ENCODE measurements around the gene IPO4.
"Not testable (repeated sequence)": the region's sequence is repeated elsewhere in the genome, so short reads cannot be mapped to it uniquely, and the experiment has no call there.

Gene IPO4

DNA sequence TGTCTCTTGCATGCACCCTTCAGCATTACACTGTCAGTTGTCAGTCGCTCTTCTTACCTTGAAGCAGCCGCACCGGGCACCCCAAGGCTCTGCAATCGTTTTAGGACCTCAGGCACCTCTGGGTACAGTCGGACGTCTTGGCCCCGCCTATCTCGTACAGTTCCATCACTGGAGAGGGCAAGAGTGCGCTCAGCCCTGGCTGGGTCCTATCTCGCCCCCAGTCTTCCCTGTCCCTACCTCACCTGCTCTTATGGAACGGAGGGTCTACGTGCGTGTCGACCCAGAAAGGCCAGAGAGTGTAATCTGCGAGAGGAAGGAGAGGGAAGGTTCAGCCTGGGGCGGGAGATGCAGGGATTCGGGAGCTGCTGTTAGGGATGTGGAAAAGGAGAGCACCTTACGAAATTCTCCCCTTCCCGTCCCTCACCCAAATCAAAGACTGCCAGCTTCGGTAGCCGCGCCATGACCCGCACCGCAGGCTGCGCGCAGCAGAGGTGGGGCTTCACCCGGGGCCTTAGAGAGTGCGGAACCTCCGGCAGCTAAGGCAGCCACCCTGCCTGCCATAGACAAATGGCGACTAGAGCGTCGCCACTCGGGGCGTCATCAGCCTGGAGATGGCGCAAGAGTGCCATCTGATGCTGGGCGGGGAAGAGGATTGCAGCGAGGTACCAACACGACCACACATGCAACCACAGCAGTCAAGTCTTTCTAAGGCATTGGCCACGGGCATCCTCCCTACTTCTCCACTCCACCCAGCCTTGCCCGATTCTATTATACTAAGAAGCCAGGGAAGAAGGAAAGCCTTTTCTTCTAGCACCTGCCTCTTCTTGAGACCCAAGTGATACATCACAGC lies 27.1 kb upstream of the IPO4 start, which contains the start of gene MDP1:
Gene MDP1 (minus strand): TSS at position 572 of the 850 bp plus-strand sequence. CDS start 111 bp downstream, at position 461.
- peak; percentile 87 for DNase-seq (ENCODE audit: low spot score)

DNA sequence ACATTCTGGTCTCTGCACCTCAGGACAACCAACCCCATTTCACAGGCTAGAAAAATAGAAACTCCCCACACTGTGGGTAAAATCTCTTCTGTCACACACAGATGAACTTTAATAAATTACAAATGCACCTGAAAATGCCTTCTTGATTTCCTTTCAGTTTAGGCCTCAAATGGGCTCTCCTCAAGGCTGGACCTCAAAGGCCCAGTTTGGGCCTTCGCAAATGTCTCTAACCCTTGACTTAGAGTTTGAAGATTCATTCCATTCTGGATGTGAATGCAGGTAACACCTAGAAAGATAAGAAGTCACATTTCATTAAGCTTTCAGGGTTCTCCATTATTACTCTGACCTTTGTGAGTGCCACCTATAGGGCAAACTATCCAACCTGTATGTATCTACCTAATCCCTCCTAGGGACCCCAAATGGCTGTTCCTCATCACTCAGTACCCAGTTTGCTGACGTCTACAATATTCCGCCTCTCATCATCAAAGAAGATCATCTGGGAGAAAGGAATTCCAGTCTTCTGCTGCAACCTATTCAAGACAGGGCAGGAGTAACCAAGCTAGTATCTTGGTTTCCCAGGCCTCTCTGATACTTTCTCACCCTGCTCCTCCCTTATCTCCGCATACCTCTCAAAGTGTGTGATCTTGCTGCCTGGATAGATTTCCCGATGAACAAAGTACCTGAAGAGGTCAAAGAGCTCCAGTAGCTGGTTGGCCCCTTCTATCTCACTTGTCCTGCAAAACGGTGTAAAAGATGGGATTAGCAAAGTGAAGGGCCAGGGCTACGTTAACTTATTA lies 25.4 kb upstream of the IPO4 start:
- DNase-seq (ENCODE audit: low spot score) = no peak

DNA sequence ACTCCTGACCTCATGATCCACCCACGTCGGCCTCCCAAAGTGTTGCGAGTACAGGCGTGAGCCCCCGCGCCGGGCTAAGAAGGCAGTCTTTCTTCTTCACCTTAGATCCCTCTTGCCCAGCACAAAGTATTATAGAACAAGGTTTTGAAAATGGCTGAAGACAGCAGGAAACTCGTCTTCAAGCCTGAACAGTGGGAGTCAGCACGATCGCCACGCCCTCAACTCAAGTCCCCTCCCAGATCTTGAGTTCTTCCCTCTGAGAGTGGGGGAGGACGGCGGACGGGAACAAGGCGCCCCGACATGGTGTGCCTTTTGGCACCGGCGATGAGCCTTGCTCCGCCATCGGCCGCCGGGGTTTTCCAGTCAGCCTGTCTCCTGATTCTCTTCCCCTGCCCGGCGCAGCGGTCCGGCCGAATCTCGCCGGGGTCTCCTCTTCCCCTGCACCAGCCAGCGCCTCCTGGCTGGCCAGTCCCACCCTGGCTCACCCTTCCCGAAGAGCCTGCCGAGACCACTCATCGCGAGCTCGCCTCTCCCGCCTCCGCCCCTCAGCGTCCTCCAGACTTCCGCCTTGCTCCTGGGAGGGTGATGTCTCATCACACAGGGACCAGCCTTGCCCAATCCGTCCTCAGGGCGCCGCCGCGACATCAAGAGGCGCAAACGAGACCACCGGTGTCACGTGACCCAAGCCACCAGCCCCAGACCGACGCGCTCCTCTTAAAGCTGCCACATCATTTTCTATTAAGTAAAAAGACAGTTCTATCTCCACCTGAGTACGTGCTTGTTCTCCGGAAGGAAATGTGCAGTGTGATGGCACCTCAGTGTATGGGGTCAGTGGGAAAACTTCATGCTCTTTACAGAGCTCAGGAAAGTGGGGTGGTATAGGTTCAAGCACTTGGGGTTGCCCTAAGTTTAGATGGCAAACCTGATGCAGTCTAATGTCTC lies 24.6 kb upstream of the IPO4 start, which contains the start of gene CHMP4A:
Gene CHMP4A (minus strand): TSS at position 565 of the 942 bp plus-strand sequence. CDS start 49 bp downstream, at position 516.
- peak; percentile 99 for DNase-seq (ENCODE audit: low spot score)

DNA sequence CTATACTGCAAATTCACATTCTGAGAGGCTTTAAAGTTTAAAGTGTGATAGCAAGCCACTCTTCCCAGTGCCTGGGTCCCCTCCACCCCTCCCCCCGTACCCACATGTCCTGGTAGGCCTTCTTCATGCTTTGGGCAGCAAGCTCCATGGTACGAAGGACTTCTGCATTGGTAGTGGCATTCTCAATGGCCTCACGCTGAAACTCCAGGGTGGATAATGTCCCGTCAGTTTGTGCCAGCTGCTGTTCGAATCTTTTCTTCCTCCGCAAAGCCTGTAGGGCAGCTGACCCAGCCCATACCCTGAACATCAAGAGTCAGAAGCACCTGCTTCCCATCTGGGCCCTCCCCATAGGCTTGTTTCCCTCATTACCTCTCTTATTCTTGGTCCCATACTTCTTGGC lies 22.7 kb upstream of the IPO4 start:
- DNase-seq (ENCODE audit: low spot score) = no peak

DNA sequence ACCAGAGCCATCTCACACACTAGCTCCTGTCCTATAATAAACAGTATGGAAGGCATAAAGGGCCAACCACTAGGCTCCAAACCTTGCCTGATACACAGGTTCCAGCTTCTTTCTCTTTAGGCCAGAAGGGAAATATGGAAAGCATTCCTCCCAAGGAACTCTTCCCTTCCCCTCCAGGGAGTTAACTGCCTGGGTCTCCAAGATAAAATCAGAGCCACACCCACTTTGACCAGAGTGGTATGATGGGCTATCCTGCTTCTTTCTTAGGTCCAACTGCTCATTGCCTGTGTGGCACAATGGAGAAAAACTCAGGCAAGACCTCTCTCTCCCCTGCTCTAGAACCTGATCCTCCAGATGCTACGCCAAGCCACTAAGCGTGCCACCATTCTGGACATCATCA lies 19.0 kb upstream of the IPO4 start:
- DNase-seq (ENCODE audit: low spot score) = no peak

DNA sequence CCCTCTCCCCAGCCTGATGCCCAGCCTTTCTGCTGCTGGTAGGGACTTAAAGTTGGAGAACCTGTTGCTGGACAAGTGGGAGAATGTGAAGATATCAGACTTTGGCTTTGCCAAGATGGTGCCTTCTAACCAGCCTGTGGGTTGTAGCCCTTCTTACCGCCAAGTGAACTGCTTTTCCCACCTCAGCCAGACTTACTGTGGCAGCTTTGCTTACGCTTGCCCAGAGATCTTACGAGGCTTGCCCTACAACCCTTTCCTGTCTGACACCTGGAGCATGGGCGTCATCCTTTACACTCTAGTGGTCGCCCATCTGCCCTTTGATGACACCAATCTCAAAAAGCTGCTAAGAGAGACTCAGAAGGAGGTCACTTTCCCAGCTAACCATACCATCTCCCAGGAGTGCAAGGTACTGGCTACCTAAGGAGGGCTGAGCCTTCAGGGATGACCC lies 18.5 kb upstream of the IPO4 start:
- DNase-seq (ENCODE audit: low spot score) = no peak

DNA sequence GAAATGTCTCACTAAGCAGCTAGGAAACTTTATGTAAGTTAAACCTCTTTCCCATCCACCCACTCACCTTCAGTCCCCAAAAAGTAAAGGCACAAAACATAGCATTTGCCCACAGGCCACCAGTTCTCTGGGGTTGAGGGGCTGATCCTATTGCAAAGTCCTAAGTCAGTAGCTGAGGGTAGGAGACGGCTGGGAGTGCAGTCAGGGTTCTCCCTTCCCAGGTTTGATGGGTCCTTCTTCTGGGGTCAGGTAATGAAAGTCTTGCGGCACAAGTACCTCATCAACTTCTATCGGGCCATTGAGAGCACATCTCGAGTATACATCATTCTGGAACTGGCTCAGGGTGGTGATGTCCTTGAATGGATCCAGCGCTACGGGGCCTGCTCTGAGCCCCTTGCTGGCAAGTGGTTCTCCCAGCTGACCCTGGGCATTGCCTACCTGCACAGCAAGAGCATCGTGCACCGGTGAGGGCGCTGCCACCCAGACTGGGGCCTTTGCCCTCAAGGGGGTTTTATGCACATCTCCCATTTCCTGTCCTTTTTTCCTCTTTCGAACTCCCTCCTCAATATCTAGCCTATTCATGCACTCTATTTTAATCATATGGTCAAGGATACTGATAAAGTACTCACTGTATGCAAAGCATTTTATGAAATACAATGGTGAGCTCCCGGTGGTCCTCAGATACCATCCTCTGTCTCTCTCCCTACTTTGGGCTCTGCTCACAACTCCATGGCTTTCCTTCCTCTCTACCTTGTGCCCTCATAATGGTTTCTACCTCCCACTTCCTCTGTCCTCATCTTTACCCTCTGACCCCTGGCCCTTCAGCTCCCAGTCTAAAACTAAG lies 17.9 kb upstream of the IPO4 start:
- no peak for DNase-seq (ENCODE audit: low spot score)

DNA sequence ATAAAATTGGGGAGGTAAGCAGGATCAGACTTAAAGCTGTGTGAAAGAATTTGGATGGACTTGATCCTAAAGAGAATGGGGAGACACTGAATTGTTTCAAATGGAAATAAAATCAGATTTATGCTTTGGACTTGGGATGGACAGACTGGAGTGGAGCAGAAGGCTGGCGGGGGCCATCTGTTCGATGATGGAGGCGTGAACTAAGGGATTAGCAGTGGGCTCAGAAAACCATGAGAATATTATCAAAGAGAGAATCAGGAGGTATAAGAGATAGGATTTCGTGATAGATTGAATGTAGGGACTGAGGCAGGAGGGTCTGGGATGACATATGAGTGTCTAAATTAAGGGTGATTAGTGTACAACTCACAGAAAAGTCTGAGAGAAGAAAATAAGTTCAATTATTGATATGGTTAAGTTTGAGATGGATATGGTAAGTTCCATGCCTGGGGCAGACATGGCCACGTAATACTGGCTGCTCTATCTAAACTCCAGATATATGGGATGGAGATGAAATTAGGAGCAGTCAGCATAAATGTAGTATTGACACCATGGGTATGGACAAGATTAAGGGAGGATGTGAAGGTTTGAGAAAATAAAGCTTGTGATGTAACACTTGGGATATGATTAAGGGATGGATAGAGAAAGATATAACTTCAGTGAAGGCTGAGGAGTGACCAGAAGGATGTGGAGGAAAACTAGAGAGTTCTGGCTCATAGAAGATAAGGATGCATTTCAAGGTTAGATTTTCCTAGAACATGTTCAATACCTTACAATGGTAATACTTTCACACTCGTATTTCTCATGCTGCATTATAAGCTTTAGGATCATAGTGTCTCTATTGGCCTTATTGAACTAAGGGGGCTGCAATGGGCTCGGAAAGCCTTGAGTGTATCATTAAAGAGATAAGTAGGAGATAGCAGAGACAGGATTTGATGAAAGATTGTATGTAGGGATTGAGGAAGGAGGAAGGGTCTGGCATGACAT lies 15.8 kb upstream of the IPO4 start:
- DNase-seq (ENCODE audit: low spot score) = no peak

DNA sequence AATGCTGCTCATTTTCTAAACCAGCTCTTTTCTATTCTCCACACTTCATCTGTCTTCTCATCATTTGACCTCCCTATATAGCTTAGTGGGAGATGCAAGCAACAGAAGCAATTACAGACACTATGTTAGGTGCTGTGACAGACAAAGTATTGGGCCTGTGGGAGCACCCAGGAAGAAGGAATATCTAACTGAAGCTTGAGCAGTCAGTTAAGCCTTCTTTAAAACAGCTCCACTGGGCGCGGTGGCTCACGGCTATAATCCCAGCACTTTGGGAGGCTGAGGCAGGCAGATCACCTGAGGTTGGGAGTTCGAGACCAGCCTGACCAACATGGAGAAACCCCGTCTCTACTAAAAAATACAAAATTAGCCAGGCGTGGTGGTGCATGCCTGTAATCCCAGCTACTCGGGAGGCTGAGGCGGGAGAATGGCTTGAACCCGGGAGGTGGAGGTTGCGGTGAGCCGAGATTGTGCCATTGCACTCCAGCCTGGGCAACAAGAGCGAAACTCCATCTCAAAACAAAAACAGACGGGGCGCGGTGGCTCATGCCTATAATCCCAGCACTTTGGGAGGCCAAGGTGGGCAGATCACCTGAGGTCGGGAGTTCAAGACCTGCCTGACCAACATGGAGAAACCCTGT lies 14.8 kb upstream of the IPO4 start:
- not testable (repeated sequence) for DNase-seq (ENCODE audit: low spot score)

DNA sequence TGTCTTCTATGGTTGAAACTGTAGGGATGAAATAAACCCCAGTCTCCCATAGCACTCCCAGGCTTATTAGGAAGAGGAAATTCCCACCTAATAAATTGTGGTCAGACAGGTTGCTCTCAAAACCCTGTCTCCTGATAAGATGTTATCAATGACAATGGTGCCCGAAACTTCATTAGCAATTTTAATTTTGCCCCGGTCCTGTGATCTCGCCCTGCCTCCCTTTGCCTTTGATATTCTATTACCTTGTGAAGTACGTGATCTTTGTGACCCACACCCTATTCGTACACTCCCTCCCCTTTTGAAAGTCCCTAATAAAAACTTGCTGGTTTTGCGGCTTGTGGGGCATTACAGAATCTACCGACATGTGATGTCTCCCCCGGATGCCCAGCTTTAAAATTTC lies 13.9 kb upstream of the IPO4 start:
- not testable (repeated sequence) for DNase-seq (ENCODE audit: low spot score)

DNA sequence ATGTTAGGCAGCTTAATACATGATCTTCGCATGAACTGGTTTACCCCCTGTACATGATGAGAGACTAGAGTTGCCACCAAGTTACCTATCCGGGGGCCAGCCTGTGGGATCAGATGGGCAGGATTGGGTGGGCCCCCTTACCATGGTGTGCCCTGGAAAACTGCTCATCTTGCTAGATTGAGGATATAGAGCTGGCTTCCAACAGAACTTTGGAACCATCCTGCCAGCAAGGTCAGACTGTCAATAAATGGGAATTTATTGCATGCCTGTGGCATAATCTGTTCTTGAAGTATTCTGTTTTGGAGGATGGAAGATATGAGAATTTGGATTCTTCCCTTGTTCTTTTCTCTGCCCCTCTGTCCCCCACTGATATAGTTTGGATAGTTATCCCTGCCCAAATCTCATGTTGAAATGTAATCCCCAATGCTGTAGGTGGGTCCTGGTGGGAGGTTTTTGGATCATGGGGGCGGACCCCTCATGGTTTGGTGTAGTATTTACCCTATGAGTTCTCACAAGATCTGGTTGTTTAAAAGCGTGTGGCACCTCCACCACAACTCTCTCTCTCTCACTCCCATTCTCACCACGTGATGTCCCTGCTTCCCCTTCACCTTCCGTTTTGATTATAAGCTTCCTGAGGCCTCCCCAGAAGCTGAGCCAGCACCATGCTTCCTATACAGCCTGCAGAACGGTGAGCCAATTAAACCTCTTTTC lies 10.4 kb upstream of the IPO4 start:
- DNase-seq (ENCODE audit: low spot score) = no peak

DNA sequence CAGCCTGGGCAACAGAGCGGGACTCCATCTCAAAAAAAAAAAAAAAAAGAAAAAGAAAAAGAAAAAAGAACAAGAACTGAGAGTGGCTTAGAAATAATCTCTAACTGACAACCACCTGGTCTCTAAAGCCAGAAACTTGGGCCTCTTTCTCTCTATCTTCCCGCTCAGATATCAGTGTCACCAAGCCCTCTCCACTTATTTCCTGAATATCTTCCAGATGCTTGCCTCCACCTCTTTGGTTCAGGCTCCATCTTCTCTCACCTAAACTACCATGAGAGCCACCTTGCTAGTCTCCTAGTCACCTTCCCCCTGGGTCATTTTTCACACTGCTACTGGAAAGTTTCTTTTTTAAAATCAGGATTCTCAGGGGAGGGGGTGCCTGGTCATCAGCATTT lies 8.4 kb upstream of the IPO4 start:
- DNase-seq (ENCODE audit: low spot score) = no peak

DNA sequence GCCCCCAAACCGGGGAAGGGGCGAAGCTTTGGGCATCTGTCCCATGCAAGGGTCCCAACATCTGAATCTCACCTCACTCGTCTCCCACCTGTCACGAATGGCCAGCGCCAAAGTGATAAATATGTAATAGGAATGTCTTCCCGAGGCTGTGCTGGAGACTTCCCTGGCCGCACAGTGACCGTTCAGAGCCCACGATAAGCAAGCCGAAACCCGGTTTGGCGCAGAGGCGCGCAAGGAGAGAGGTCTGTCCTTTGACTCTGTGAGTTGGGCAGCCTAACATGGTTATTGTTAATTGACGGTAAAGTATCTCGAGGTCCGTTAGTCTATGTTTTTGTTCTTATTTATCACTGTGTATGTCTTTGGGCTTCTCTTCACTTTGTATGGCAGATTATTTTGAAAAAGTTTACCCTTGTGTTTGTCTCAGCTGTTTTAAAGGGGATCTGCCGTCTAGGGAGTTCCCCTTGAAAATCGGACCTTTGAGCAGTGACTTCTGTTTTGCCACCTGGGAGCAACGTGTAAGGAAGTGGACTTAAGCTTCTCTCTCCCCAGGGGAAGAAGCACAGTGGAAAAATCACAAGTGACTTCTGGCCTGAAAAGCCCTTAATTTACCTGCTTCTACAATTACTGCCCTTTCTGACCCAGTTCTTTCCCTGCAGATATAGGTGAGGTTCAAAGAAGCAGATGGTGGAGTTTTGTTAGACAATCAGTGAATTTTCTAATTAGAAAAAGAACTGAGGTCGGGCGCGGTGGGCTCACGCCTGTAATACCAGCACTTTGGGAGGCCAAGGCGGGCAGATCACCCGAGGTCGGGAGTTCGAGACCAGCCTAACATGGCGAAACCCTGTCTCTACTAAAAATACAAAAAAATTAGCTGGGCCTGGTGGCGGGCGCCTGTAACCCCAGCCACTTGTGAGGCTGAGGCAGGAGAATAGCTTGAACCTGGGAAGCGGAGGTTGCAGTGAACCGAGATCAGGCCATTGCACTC lies 7.7 kb upstream of the IPO4 start:
- peak; percentile 46 for DNase-seq (ENCODE audit: low spot score)

DNA sequence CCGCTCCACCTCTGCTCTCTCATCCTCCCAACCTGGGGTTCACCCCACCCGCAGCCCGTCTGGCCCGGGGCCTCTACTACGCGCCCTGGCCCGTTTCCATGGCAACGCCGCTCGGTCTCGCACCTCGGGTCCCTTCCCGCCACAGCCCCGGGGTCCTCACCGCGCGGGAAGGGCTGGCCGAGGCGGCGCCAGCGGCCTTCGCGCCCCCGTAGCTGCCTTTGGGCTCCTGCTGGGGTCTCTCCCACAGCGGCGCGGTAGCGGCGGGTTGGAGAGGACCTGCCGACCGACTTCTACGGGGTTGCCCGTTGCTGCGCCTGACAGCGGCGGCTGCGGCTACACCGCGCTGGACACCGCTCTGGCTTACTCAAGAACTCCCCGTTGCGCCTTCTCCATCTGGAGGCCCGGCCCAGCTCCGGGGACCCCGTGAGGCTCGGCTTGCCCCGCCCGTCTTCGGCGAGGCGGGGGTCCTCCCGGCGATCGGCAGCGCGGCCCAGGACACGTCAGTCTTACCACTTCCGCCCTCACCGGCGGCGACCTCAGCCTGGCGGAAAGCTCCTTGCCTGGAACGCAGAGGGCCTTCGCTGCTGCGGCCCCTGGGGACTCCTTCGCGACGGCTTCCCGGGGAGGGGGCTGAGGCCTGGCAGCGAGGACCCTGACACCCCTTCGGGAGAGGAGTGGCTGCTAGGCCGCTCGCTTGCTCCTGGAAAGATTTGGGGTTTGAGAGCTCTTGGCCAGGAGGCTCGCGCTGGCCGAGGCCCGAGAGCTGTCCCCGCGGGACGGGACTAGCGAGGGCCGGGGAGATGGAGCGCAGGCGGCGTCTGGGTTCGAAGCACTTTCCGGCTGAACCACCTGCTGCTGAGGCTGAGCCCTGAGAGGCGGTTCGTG lies 6.8 kb upstream of the IPO4 start, which contains the start of gene TM9SF1:
Gene TM9SF1 (minus strand): TSS at position 256 of the 885 bp plus-strand sequence. CDS start 422 bp downstream, outside the sequence.
- peak; percentile 91 for DNase-seq (ENCODE audit: low spot score)

DNA sequence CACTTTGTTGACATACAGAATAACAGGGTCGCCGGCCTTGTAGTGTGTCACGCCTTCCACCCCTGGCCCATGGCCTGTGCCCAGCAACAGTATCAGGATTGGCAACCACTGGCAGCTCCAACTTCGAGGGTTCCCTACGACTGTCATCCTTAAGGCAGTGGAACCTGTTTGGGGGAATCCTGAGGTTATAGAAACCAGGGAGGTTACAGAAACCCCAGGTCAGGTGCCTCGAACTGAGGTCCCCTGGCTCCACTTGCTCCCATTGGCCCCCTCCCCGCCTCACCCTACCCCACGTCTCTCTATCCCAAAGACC lies 6.2 kb upstream of the IPO4 start:
- no peak for DNase-seq (ENCODE audit: low spot score)

DNA sequence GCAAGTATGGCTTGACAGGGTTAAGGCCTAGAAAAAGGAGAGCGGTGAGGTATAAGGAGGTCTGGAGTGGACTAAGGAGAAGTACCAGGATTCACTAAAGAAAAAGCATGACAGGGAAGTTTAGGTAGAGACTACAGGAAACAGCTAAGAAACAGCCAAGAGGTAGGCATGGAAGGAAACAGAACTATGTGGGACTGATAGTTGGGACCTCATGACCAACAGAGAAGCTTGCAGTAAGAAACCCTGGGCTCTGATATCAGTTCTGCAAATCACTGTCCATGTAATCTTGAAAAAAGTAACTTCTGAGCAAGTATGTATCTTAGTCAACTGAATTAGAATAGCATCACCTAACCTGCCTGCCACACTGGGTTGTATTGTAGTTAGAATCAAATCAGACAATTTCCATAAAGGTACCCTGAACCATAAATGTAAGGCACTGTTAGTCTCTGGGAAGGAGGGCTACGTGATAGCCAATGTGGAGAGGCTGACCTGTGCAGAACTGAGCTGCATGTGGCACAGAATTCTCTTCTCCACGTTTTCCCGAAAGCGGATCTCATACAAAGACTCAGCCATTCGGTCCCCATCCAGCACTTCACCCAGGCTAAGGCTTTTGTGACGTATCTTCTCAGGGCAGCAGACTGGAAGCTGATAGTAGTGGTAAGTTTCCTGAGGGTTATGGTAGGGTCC lies 5.7 kb upstream of the IPO4 start:
- DNase-seq (ENCODE audit: low spot score) = no peak
